GM10248 (cell line): ENCODE data around the gene DSCAM.

Experiments
- CTCF ChIA-PET: fragments of 300-600 bp; sonication (Branson Sonifier 250); formaldehyde crosslinking; extraction: SDS; loops from one replicate; lab custom pipeline; 2021; ENCODE audit warnings: antibody characterized with exemption; lab: Yijun Ruan, JAX
- POLR2A ChIA-PET: fragments of 350-650 bp; sonication (Branson Sonifier 250); formaldehyde crosslinking; extraction: SDS; loops from one replicate; lab custom pipeline; 2020; ENCODE audit warnings: antibody characterized with exemption; lab: Yijun Ruan, JAX
- DNase-seq: peaks from one replicate; pipeline ENCODE4 v3.0.0; 2012; ENCODE audit errors: extremely low spot score
- CTCF ChIP-seq: IDR thresholded peaks from 2 replicates; pipeline ENCODE4 v1.5.1; 2012; ENCODE audit warnings: mild to moderate bottlenecking, low read depth; ENCODE audit errors: extremely low read depth, missing control alignments, control extremely low read depth

The DSCAM gene

GRCh38 chr21:40618191-40618973, 228.6 kb downstream of the DSCAM start:
- CTCF ChIA-PET = no interaction called here
- no peak for DNase-seq
- TF ChIP-seq CTCF = no peak
- POLR2A ChIA-PET = no interaction called here

GRCh38 chr21:40616377-40616704, 230.6 kb downstream of the DSCAM start:
- DNase-seq = no peak
- POLR2A ChIA-PET = no interaction called here
- CTCF ChIA-PET = no interaction called here
- TF ChIP-seq CTCF = no peak

GRCh38 chr21:40615505-40616376, 231.2 kb downstream of the DSCAM start:
- no peak for DNase-seq
- ChIA-PET CTCF (no interaction called here), POLR2A (no interaction called here)
- TF ChIP-seq CTCF = no peak

GRCh38 chr21:40613546-40614030, 233.4 kb downstream of the DSCAM start:
- CTCF ChIA-PET = no interaction called here
- TF ChIP-seq CTCF = no peak
- POLR2A ChIA-PET = no interaction called here
- DNase-seq = no peak

- DNase-seq = no peak
- TF ChIP-seq CTCF = no peak
- ChIA-PET CTCF (no interaction called here), POLR2A (no interaction called here)
Measured at GRCh38 chr21:40610345-40610744, 236.6 kb downstream of the DSCAM start.

- CTCF ChIA-PET = no interaction called here
- DNase-seq = no peak
- POLR2A ChIA-PET = no interaction called here
- TF ChIP-seq CTCF = no peak
Measured at GRCh38 chr21:40606341-40606740, 240.6 kb downstream of the DSCAM start.
